SK-N-SH treated with all-trans-retinoic acid at 6 μM for 48 hours (cell line): ENCODE measurements around the gene UBE2S.

Experiments used
- ATAC-seq: fragments of 200-7000 bp; cut with Tn5 transposase; 3 replicates; pipeline ENCODE4 v1.9.1; 2020; ENCODE audit warnings: mild to moderate bottlenecking, moderate library complexity
- ARNTL ChIP-seq: fragments of 450-650 bp; formaldehyde crosslinking; IDR thresholded peaks from 2 replicates; pipeline ENCODE4 v1.5.0; 2020; ENCODE audit warnings: low read depth, mild to moderate bottlenecking, moderate library complexity, borderline replicate concordance
- BACH2 ChIP-seq: fragments of 250-450 bp; sonication (Bioruptor Pico); IDR thresholded peaks from 2 replicates; pipeline ENCODE4 v1.9.0; 2021; ENCODE audit warnings: mild to moderate bottlenecking, borderline replicate concordance
- CREB5 ChIP-seq: fragments of 250-450 bp; sonication (Bioruptor Pico); IDR thresholded peaks from 2 replicates; pipeline ENCODE4 v1.5.1; 2020; ENCODE audit warnings: low read depth, mild to moderate bottlenecking, moderate library complexity
- CSDC2 ChIP-seq: fragments of 250-450 bp; sonication (Bioruptor Pico); IDR thresholded peaks from 2 replicates; pipeline ENCODE4 v1.5.0; 2020; ENCODE audit warnings: mild to moderate bottlenecking, moderate library complexity
- ESRRG ChIP-seq: fragments of 250-450 bp; sonication (Bioruptor Pico); IDR thresholded peaks from 2 replicates; pipeline ENCODE4 v1.6.1; 2021; ENCODE audit warnings: mild to moderate bottlenecking
- GLIS3 ChIP-seq: fragments of 250-450 bp; sonication (Bioruptor Pico); IDR thresholded peaks from 2 replicates; pipeline ENCODE4 v1.5.0; 2020; ENCODE audit warnings: mild to moderate bottlenecking, moderate library complexity
- ISL1 ChIP-seq: fragments of 250-450 bp; sonication (Bioruptor Pico); IDR thresholded peaks from 2 replicates; pipeline ENCODE4 v2.1.2; 2022; ENCODE audit warnings: mild to moderate bottlenecking, moderate library complexity
- OSR1 ChIP-seq: fragments of 250-450 bp; sonication (Bioruptor Pico); IDR thresholded peaks from 2 replicates; pipeline ENCODE4 v1.8.0; 2022; ENCODE audit warnings: moderate library complexity, mild to moderate bottlenecking, inconsistent platforms
- PPARA ChIP-seq: fragments of 250-450 bp; sonication (Bioruptor Pico); IDR thresholded peaks from 2 replicates; pipeline ENCODE4 v1.5.0; 2020; ENCODE audit warnings: mild to moderate bottlenecking, borderline replicate concordance
- RARB ChIP-seq: fragments of 250-450 bp; sonication (Bioruptor Pico); IDR thresholded peaks from 2 replicates; pipeline ENCODE4 v1.8.0; 2021; ENCODE audit warnings: mild to moderate bottlenecking, moderate library complexity
- SNAI2 ChIP-seq: fragments of 250-450 bp; sonication (Bioruptor Pico); IDR thresholded peaks from 2 replicates; pipeline ENCODE4 v1.5.0; 2020; ENCODE audit warnings: mild to moderate bottlenecking, moderate library complexity
- TOX ChIP-seq: fragments of 250-450 bp; sonication (Bioruptor Pico); IDR thresholded peaks from 2 replicates; pipeline ENCODE4 v1.8.0; 2021; ENCODE audit warnings: mild to moderate bottlenecking, moderate library complexity, borderline replicate concordance
- ZC3H10 ChIP-seq: fragments of 250-450 bp; sonication (Bioruptor Pico); IDR thresholded peaks from 2 replicates; pipeline ENCODE4 v1.5.1; 2021; ENCODE audit warnings: mild to moderate bottlenecking, moderate library complexity
- ZFP3 ChIP-seq: fragments of 250-450 bp; sonication (Bioruptor Pico); IDR thresholded peaks from 2 replicates; pipeline ENCODE4 v1.5.0; 2020; ENCODE audit warnings: mild to moderate bottlenecking, moderate library complexity
- ZFP30 ChIP-seq: fragments of 450-650 bp; formaldehyde crosslinking; IDR thresholded peaks from 2 replicates; pipeline ENCODE4 v1.5.0; 2022; ENCODE audit warnings: mild to moderate bottlenecking, moderate library complexity
- ZNF565 ChIP-seq: fragments of 450-650 bp; formaldehyde crosslinking; conservative IDR thresholded peaks from 2 replicates; pipeline ENCODE4 v1.5.0; 2020; ENCODE audit warnings: low read depth, mild to moderate bottlenecking, moderate library complexity
- ZNF70 ChIP-seq: fragments of 450-650 bp; formaldehyde crosslinking; IDR thresholded peaks from 2 replicates; pipeline ENCODE4 v1.5.0; 2020; ENCODE audit warnings: mild to moderate bottlenecking, moderate library complexity
- ZNF8 ChIP-seq: fragments of 450-650 bp; formaldehyde crosslinking; IDR thresholded peaks from 2 replicates; pipeline ENCODE4 v1.5.0; 2020; ENCODE audit warnings: mild to moderate bottlenecking, moderate library complexity
- TF ChIP-seq, protein P1 (sequence below): fragments of 250-450 bp; sonication (Bioruptor Pico); IDR thresholded peaks from 2 replicates; pipeline ENCODE4 v1.8.0; 2020; ENCODE audit warnings: mild to moderate bottlenecking, moderate library complexity, borderline replicate concordance
- TF ChIP-seq, protein P2 (sequence below): fragments of 250-450 bp; sonication (Bioruptor Pico); IDR thresholded peaks from 2 replicates; pipeline ENCODE4 v1.8.0; 2021; ENCODE audit warnings: low read depth, mild to moderate bottlenecking, moderate library complexity, borderline replicate concordance
- TF ChIP-seq, protein P3 (sequence below): fragments of 250-450 bp; sonication (Bioruptor Pico); IDR thresholded peaks from 2 replicates; pipeline ENCODE4 v1.5.0; 2020; ENCODE audit warnings: mild to moderate bottlenecking, moderate library complexity
- TF ChIP-seq, protein P4 (sequence below): fragments of 250-450 bp; sonication (Bioruptor Pico); IDR thresholded peaks from 2 replicates; pipeline ENCODE4 v1.5.1; 2021; ENCODE audit warnings: mild to moderate bottlenecking, moderate library complexity

Gene UBE2S

DNA sequence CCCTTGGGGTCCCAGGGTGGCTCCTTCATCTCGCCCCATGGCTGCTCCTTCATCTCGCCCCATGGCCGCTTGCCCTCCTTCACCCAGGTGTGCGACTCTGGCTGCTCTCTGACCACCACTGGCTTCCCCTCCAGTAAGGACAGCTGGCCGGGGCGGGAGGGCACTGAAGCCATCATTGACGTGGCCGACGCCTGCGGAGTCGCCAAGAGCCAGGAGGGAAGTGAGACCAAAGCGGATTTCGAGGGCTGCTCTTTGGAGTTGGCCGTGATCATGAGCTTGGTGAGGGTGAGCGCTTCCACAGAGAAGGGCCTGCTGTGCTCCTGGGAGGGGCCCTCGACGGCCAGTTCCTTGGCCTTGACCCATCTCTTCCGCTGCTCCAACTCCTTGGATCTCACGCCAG is 49.1 kb downstream of the UBE2S start:
- TF ChIP-seq, protein P1, sequence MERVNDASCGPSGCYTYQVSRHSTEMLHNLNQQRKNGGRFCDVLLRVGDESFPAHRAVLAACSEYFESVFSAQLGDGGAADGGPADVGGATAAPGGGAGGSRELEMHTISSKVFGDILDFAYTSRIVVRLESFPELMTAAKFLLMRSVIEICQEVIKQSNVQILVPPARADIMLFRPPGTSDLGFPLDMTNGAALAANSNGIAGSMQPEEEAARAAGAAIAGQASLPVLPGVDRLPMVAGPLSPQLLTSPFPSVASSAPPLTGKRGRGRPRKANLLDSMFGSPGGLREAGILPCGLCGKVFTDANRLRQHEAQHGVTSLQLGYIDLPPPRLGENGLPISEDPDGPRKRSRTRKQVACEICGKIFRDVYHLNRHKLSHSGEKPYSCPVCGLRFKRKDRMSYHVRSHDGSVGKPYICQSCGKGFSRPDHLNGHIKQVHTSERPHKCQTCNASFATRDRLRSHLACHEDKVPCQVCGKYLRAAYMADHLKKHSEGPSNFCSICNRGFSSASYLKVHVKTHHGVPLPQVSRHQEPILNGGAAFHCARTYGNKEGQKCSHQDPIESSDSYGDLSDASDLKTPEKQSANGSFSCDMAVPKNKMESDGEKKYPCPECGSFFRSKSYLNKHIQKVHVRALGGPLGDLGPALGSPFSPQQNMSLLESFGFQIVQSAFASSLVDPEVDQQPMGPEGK (CRISPR knock-in tag): no peak
- TF ChIP-seq BACH2 (CRISPR knock-in tag) (no peak), CSDC2 (CRISPR knock-in tag) (no peak), SNAI2 (CRISPR knock-in tag) (no peak), ZFP3 (CRISPR knock-in tag) (no peak), ISL1 (CRISPR knock-in tag) (no peak), GLIS3 (CRISPR knock-in tag) (no peak)
- TF ChIP-seq, all 23 proteins: peak for 0
- no peak for ATAC-seq

DNA sequence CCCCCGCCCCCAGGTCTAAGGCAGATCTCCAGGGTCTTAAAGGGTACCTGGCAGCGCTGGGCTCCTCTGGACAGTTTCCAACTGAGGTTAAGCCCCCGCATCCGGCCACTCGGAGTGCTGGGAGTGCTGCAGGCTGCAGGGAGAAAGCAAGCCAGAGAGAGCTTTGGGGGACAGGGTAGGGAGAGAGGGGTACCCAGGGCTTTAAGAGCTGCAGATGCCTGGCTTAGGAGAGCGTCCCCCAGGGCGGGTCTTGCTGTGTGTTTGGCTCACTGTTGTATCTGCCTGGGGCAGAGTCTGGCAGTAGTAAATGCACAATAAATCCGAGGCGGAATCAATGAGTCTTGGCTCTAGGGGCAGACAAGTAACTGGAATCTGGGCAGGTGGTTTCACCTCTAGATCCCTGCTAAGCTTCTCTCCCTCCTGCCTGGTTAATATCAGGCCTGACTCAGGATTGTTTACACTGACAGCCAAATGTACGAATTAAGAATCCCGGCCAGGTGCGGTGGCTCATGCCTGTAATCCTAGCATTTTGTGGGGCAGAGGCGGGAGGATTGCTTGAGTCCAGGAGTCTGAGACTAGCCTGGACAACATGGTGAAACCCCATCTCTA is 52.3 kb downstream of the UBE2S start:
- TF ChIP-seq BACH2 (CRISPR knock-in tag): no peak
- TF ChIP-seq TOX (CRISPR knock-in tag): no peak
- TF ChIP-seq ZC3H10 (CRISPR knock-in tag): no peak
- no peak for TF ChIP-seq GLIS3 (CRISPR knock-in tag)
- TF ChIP-seq ESRRG: no peak
- no peak for TF ChIP-seq CREB5 (CRISPR knock-in tag)
- no peak for TF ChIP-seq ZNF8 (CRISPR knock-in tag)
- TF ChIP-seq, protein P1 (CRISPR knock-in tag): no peak
- no peak for TF ChIP-seq OSR1 (CRISPR knock-in tag)
- no peak for TF ChIP-seq ZFP30 (CRISPR knock-in tag)
- no peak for TF ChIP-seq PPARA (CRISPR knock-in tag)
- no peak for TF ChIP-seq ZNF565
- no peak for TF ChIP-seq RARB (CRISPR knock-in tag)
- TF ChIP-seq, protein P2, sequence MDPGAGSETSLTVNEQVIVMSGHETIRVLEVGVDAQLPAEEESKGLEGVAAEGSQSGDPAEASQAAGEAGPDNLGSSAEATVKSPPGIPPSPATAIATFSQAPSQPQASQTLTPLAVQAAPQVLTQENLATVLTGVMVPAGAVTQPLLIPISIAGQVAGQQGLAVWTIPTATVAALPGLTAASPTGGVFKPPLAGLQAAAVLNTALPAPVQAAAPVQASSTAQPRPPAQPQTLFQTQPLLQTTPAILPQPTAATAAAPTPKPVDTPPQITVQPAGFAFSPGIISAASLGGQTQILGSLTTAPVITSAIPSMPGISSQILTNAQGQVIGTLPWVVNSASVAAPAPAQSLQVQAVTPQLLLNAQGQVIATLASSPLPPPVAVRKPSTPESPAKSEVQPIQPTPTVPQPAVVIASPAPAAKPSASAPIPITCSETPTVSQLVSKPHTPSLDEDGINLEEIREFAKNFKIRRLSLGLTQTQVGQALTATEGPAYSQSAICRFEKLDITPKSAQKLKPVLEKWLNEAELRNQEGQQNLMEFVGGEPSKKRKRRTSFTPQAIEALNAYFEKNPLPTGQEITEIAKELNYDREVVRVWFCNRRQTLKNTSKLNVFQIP (CRISPR knock-in tag): no peak
- no peak for TF ChIP-seq ARNTL (CRISPR knock-in tag)
- no peak for ATAC-seq

- no peak for ATAC-seq
- TF ChIP-seq, protein P3, sequence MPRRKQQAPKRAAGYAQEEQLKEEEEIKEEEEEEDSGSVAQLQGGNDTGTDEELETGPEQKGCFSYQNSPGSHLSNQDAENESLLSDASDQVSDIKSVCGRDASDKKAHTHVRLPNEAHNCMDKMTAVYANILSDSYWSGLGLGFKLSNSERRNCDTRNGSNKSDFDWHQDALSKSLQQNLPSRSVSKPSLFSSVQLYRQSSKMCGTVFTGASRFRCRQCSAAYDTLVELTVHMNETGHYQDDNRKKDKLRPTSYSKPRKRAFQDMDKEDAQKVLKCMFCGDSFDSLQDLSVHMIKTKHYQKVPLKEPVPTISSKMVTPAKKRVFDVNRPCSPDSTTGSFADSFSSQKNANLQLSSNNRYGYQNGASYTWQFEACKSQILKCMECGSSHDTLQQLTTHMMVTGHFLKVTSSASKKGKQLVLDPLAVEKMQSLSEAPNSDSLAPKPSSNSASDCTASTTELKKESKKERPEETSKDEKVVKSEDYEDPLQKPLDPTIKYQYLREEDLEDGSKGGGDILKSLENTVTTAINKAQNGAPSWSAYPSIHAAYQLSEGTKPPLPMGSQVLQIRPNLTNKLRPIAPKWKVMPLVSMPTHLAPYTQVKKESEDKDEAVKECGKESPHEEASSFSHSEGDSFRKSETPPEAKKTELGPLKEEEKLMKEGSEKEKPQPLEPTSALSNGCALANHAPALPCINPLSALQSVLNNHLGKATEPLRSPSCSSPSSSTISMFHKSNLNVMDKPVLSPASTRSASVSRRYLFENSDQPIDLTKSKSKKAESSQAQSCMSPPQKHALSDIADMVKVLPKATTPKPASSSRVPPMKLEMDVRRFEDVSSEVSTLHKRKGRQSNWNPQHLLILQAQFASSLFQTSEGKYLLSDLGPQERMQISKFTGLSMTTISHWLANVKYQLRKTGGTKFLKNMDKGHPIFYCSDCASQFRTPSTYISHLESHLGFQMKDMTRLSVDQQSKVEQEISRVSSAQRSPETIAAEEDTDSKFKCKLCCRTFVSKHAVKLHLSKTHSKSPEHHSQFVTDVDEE (CRISPR knock-in tag): no peak
- TF ChIP-seq ESRRG: no peak
- no peak for TF ChIP-seq TOX (CRISPR knock-in tag)
- TF ChIP-seq, protein P2 (CRISPR knock-in tag): no peak
- TF ChIP-seq CREB5 (CRISPR knock-in tag): no peak
- no peak for TF ChIP-seq RARB (CRISPR knock-in tag)
- TF ChIP-seq ARNTL (CRISPR knock-in tag): no peak
- no peak for TF ChIP-seq ZNF70 (CRISPR knock-in tag)
- TF ChIP-seq ISL1 (CRISPR knock-in tag): no peak
- TF ChIP-seq, protein P4, sequence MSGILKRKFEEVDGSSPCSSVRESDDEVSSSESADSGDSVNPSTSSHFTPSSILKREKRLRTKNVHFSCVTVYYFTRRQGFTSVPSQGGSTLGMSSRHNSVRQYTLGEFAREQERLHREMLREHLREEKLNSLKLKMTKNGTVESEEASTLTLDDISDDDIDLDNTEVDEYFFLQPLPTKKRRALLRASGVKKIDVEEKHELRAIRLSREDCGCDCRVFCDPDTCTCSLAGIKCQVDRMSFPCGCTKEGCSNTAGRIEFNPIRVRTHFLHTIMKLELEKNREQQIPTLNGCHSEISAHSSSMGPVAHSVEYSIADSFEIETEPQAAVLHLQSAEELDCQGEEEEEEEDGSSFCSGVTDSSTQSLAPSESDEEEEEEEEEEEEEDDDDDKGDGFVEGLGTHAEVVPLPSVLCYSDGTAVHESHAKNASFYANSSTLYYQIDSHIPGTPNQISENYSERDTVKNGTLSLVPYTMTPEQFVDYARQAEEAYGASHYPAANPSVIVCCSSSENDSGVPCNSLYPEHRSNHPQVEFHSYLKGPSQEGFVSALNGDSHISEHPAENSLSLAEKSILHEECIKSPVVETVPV: no peak
- no peak for TF ChIP-seq SNAI2 (CRISPR knock-in tag)
- TF ChIP-seq GLIS3 (CRISPR knock-in tag): no peak
- no peak for TF ChIP-seq OSR1 (CRISPR knock-in tag)
- TF ChIP-seq ZFP30 (CRISPR knock-in tag): no peak
- TF ChIP-seq ZNF8 (CRISPR knock-in tag): no peak
These were observed 52.8 kb downstream of the UBE2S start, which contains the start of gene COX6B2 for GRCh38 chr19:55354698-55355212. TSS of gene COX6B2 (minus strand) at chr19:55354719. CDS start at chr19:55354521, 198 bp downstream.
